HCT116 (cell line): ENCODE measurements around the gene SERPINE3. TPM values are rescaled to one million over a fixed set of nuclear protein-coding genes. Genes with fewer than 3 reads are reported as not detected.

Source experiments
- ATAC-seq: fragments of 200-7000 bp; cut with Tn5 transposase; 2 replicates; pipeline ENCODE4 v1.9.1; 2020; ENCODE audit warnings: mild to moderate bottlenecking, moderate library complexity
- BruUV-seq: library from RNA; stranded (reverse); fragments of 400-500 nt; replicated peaks from 2 replicates; lab custom pipeline; 2021; lab: Mats Ljungman, UMichigan
- CTCF ChIA-PET: fragments of 300-600 bp; sonication (Branson Sonifier 250); formaldehyde crosslinking; loops from one replicate; lab custom pipeline; 2021; ENCODE audit warnings: antibody characterized with exemption; lab: Charles Lee
- POLR2A ChIA-PET: fragments of 300-600, 350-600 bp; sonication (Branson Sonifier 250); formaldehyde crosslinking; loops from one replicate; lab custom pipeline; 2021; ENCODE audit warnings: antibody characterized with exemption; lab: Charles Lee
- RAD21 ChIA-PET, 2 experiments: fragments of 300-600 bp; sonication (Branson Sonifier 250); formaldehyde crosslinking; loops; one replicate each; lab custom pipeline; 2023; ENCODE audit warnings: low total read pairs in 2 of 2; ENCODE audit not compliant: uncharacterized antibody in 2 of 2, unreplicated experiment in 2 of 2, low non-redundant PET in 1 of 2; lab: Charles Lee
- DNase-seq: peaks from one replicate; pipeline ENCODE4 v3.0.0-alpha.2; 2010; ENCODE audit warnings: low read depth, low spot score
- H2AFZ ChIP-seq: fragments of 200-600 bp; shearing (Covaris generic), sonication (generic); 2 replicates; pipeline ENCODE4 v1.6.1; 2017; ENCODE audit warnings: low read depth, mixed run types, mixed read lengths, antibody characterized with exemption, low read length; ENCODE audit not compliant: poor library complexity, severe bottlenecking
- H3K27ac ChIP-seq: 2 replicates; pipeline ENCODE4 v1.5.1; 2012; ENCODE audit warnings: low read depth, low read length
- H3K27me3 ChIP-seq: fragments of 200-600 bp; sonication (generic); 2 replicates; pipeline ENCODE4 v1.6.1; 2016; ENCODE audit warnings: mixed run types, low read length, mixed read lengths; ENCODE audit not compliant: insufficient read depth
- H3K36me3 ChIP-seq, 2 experiments: fragments of 200-500 bp in 1 of 2; fragments of 200-600 bp in 1 of 2; sonication (Bioruptor generic) in 1 of 2; sonication (generic) in 1 of 2; 2 replicates each; pipeline versions ENCODE4 v1.5.1 to v1.6.1; 2014 to 2016; ENCODE audit warnings: low read length in 2 of 2, inconsistent platforms in 1 of 2, mixed read lengths in 1 of 2, mixed run types in 1 of 2; ENCODE audit not compliant: insufficient read depth in 2 of 2, control insufficient read depth in 1 of 2
- H3K4me1 ChIP-seq, 2 experiments: fragments of 200-600 bp in 1 of 2; sonication (generic) in 1 of 2; 2 replicates each; pipeline versions ENCODE4 v1.5.1 to v1.6.1; 2012 to 2017; ENCODE audit warnings: low read length in 2 of 2, inconsistent platforms in 1 of 2, mild to moderate bottlenecking in 1 of 2, mixed read lengths in 1 of 2, mixed run types in 1 of 2, moderate library complexity in 1 of 2; ENCODE audit not compliant: insufficient read depth in 2 of 2, control insufficient read depth in 1 of 2
- H3K4me2 ChIP-seq: fragments of 200-600 bp; sonication (generic); 2 replicates; pipeline ENCODE4 v1.6.1; 2017; ENCODE audit warnings: mixed run types, low read length, mixed read lengths
- H3K4me3 ChIP-seq, 2 experiments: fragments of 200-600 bp in 1 of 2; sonication (generic) in 1 of 2; replicated peaks in 1 of 2; 2 replicates each; pipeline ENCODE4 v1.5.1; 2011 to 2016; ENCODE audit warnings: low read length in 2 of 2, control low read depth in 1 of 2, low read depth in 1 of 2, mild to moderate bottlenecking in 1 of 2, mixed read lengths in 1 of 2, mixed run types in 1 of 2
- H3K79me2 ChIP-seq: fragments of 200-600 bp; sonication (generic); 2 replicates; pipeline ENCODE4 v1.6.1; 2017; ENCODE audit warnings: mild to moderate bottlenecking, mixed run types, low read length, moderate library complexity, mixed read lengths; ENCODE audit not compliant: insufficient read depth
- H3K9ac ChIP-seq: fragments of 200-600 bp; sonication (generic); 2 replicates; pipeline ENCODE4 v1.6.1; 2016; ENCODE audit warnings: low read length, mixed read lengths
- H3K9me2 ChIP-seq: fragments of 200-600 bp; sonication (generic), shearing (Covaris generic); 2 replicates; pipeline ENCODE4 v1.6.1; 2017; ENCODE audit warnings: mixed run types, mild to moderate bottlenecking, moderate library complexity; ENCODE audit not compliant: insufficient read depth
- H3K9me3 ChIP-seq, 2 experiments: fragments of 200-500 bp in 1 of 2; fragments of 200-600 bp in 1 of 2; sonication (Bioruptor generic) in 1 of 2; sonication (generic) in 1 of 2; 2 replicates each; pipeline ENCODE4 v1.6.1; 2014 to 2017; ENCODE audit warnings: low read length in 2 of 2, mixed read lengths in 2 of 2, inconsistent platforms in 1 of 2, low read depth in 1 of 2, mild to moderate bottlenecking in 1 of 2, mixed run types in 1 of 2, moderate library complexity in 1 of 2; ENCODE audit not compliant: control insufficient read depth in 1 of 2, insufficient read depth in 1 of 2
- H4K20me1 ChIP-seq: fragments of 200-600 bp; sonication (generic), shearing (Covaris generic); 2 replicates; pipeline ENCODE4 v1.6.1; 2017; ENCODE audit warnings: mixed run types, mild to moderate bottlenecking, moderate library complexity; ENCODE audit not compliant: insufficient read depth
- EGR1 ChIP-seq: IDR thresholded peaks from 2 replicates; pipeline ENCODE4 v1.6.1; 2012; ENCODE audit warnings: low read depth
- ELF1 ChIP-seq: IDR thresholded peaks from 2 replicates; pipeline ENCODE4 v1.6.1; 2012; ENCODE audit warnings: low read depth, borderline replicate concordance
- POLR2A ChIP-seq: IDR thresholded peaks from 2 replicates; pipeline ENCODE4 v1.7.0; 2011; ENCODE audit warnings: borderline replicate concordance; ENCODE audit not compliant: insufficient read depth, insufficient read length; ENCODE audit errors: extremely low read depth
- SIN3A ChIP-seq: IDR thresholded peaks from 2 replicates; pipeline ENCODE4 v1.6.1; 2012; ENCODE audit warnings: low read depth
- SRF ChIP-seq: IDR thresholded peaks from 2 replicates; pipeline ENCODE4 v1.6.1; 2012; ENCODE audit warnings: low read depth
- TCF7L2 ChIP-seq: IDR thresholded peaks from 2 replicates; pipeline ENCODE4 v1.7.0; 2011; ENCODE audit warnings: borderline replicate concordance, inconsistent platforms; ENCODE audit not compliant: insufficient read depth, insufficient read length; ENCODE audit errors: extremely low read depth
- ZNF274 ChIP-seq: fragments of 200-500 bp; sonication (Bioruptor generic); IDR thresholded peaks from 2 replicates; pipeline ENCODE4 v1.6.1; 2014; ENCODE audit warnings: mild to moderate bottlenecking, low read depth, low read length, inconsistent platforms
- intact Hi-C: fragments of 100-400 bp; cut with micrococcal nuclease; formaldehyde crosslinking; loops from 2 replicates; pipeline ENCODE4 v1.10.0; 2022
- total RNA-seq: library from RNA; stranded (reverse); gene quantifications from one replicate; pipeline ENCODE4 v1.2.1, GENCODE V29; 2021; ENCODE audit not compliant: unreplicated experiment
- TF ChIP-seq, protein P1 (sequence below): IDR thresholded peaks from 2 replicates; pipeline ENCODE4 v1.6.1; 2012; ENCODE audit warnings: low read depth
- TF ChIP-seq, protein P2 (sequence below): IDR thresholded peaks from 2 replicates; pipeline ENCODE4 v1.6.1; 2012

SERPINE3 gene
- total RNA-seq, 1 experiment from 2014 or later, result not detected

DNA sequence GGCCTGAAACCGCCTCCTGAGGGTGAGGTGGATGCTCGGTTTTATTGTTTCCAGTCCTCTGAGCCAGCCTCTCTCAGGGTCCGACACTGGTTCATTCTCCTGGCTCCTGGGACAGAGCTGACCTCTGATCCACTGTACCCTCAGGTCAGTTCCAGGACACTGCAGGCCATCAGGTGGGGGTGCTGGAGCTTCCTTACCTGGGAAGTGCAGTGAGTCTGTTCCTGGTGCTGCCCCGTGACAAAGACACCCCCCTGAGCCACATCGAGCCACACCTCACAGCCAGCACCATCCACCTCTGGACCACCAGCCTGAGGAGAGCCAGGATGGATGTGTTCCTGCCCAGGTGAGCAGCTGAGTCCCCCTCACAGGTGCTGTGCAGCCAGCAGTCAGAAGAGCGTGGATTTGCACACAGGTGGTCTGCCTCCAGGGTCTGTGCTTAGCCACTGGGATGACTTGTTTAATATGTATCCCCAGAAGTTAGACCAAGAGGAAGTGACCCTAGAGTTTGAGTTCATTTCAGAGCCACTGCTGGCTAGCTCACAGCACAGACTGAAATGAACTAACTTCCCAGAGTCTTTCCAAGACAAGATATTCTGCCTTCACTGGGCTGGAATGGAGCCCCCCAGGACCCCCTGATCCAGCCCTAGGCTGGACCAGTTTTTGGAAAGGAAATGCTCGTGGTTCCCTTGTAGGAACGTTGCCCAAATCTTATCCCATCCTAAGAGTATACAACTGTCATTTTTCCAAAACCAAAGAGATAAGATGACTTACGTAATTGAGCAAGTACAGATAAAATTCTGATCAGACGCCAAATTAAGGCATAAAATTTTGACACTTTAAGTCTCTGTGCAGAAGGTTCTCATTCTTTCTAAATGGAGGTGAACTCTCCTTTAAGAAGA lies 8.8 kb downstream of the SERPINE3 start:
- ATAC-seq (no peak), DNase-seq (no peak)
- no peaks in the 10 kb centered on the region for H3K9me2 ChIP-seq
- H3K9me3 ChIP-seq, result no peaks in the 10 kb centered on the region
- H3K4me3 ChIP-seq, result no peak overlapping the region
- no peak overlapping the region for H3K4me2 ChIP-seq
- no TSS peak for BruUV-seq
- H3K27ac ChIP-seq, result no peak overlapping the region
- no peaks in the 10 kb centered on the region for H3K36me3 ChIP-seq
- intact Hi-C loops, result no loop called here
- no peaks in the 10 kb centered on the region for H4K20me1 ChIP-seq
- ChIA-PET POLR2A (no interaction called here), RAD21 (no interaction called here), CTCF (no interaction called here)
- no peaks in the 10 kb centered on the region for H3K79me2 ChIP-seq
- no peak overlapping the region for H2AFZ ChIP-seq
- TF ChIP-seq, protein P1, sequence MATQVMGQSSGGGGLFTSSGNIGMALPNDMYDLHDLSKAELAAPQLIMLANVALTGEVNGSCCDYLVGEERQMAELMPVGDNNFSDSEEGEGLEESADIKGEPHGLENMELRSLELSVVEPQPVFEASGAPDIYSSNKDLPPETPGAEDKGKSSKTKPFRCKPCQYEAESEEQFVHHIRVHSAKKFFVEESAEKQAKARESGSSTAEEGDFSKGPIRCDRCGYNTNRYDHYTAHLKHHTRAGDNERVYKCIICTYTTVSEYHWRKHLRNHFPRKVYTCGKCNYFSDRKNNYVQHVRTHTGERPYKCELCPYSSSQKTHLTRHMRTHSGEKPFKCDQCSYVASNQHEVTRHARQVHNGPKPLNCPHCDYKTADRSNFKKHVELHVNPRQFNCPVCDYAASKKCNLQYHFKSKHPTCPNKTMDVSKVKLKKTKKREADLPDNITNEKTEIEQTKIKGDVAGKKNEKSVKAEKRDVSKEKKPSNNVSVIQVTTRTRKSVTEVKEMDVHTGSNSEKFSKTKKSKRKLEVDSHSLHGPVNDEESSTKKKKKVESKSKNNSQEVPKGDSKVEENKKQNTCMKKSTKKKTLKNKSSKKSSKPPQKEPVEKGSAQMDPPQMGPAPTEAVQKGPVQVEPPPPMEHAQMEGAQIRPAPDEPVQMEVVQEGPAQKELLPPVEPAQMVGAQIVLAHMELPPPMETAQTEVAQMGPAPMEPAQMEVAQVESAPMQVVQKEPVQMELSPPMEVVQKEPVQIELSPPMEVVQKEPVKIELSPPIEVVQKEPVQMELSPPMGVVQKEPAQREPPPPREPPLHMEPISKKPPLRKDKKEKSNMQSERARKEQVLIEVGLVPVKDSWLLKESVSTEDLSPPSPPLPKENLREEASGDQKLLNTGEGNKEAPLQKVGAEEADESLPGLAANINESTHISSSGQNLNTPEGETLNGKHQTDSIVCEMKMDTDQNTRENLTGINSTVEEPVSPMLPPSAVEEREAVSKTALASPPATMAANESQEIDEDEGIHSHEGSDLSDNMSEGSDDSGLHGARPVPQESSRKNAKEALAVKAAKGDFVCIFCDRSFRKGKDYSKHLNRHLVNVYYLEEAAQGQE, result no peak
- TF ChIP-seq POLR2A, result no peak
- no peak for TF ChIP-seq TCF7L2
- no peak for TF ChIP-seq ZNF274
- TF ChIP-seq, protein P2, sequence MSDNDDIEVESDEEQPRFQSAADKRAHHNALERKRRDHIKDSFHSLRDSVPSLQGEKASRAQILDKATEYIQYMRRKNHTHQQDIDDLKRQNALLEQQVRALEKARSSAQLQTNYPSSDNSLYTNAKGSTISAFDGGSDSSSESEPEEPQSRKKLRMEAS, result no peak
- TF ChIP-seq SIN3A, result no peak
- TF ChIP-seq ELF1, result no peak
- no peak for TF ChIP-seq SRF
- TF ChIP-seq EGR1, result no peak
- no peaks in the 10 kb centered on the region for H3K4me1 ChIP-seq
- no peaks in the 10 kb centered on the region for H3K27me3 ChIP-seq
- no peak overlapping the region for H3K9ac ChIP-seq
